K562 (cell line): ENCODE results near the gene CATSPER4.

Experiments used
- C11orf30 ChIP-seq: fragments of 450-650 bp; IDR thresholded peaks from 2 replicates; pipeline ENCODE4 v1.6.1; 2016; ENCODE audit warnings: low read depth, mild to moderate bottlenecking
- EP300 ChIP-seq: IDR thresholded peaks from 2 replicates; pipeline ENCODE4 v1.6.1; 2012; ENCODE audit warnings: low read length, improper control_type of control experiment
- FOXM1 ChIP-seq, 2 experiments: fragments of 450-650 bp in 1 of 2; sonication (generic) in 1 of 2; formaldehyde crosslinking in 1 of 2; IDR thresholded peaks; 2 replicates each; pipeline versions ENCODE4 v1.6.1 to v1.9.0; 2017 to 2022; ENCODE audit warnings: low read depth in 2 of 2, mild to moderate bottlenecking in 2 of 2, missing genetic modification reagents in 1 of 2, moderate library complexity in 1 of 2
- HDAC2 ChIP-seq: fragments of 450-650 bp; IDR thresholded peaks from 2 replicates; pipeline ENCODE4 v1.6.1; 2016; ENCODE audit warnings: mild to moderate bottlenecking
- POLR2A ChIP-seq: fragments of 450-650 bp; conservative IDR thresholded peaks from 2 replicates; pipeline ENCODE4 v1.6.1; 2016
- RAD21 ChIP-seq, 2 experiments: fragments of 250-450 bp in 1 of 2; fragments of 450-650 bp in 1 of 2; sonication (Bioruptor Pico) in 1 of 2; formaldehyde crosslinking in 1 of 2; IDR thresholded peaks in 1 of 2; conservative IDR thresholded peaks in 1 of 2; 2 replicates each; pipeline versions ENCODE4 v1.4.0 to v1.8.0; 2020 to 2022; ENCODE audit warnings: mild to moderate bottlenecking in 2 of 2, moderate library complexity in 1 of 2
- ZFP1 ChIP-seq: fragments of 450-650 bp; formaldehyde crosslinking; IDR thresholded peaks from 2 replicates; pipeline ENCODE4 v1.4.0; 2020; ENCODE audit warnings: mild to moderate bottlenecking, mixed read lengths
- ZFP30 ChIP-seq: fragments of 250-450 bp; sonication (Bioruptor Pico); IDR thresholded peaks from 2 replicates; pipeline ENCODE4 v1.8.0; 2022; ENCODE audit warnings: moderate library complexity, mild to moderate bottlenecking, inconsistent platforms, borderline replicate concordance
- TF ChIP-seq, protein P1 (sequence below), 3 experiments: IDR thresholded peaks in 2 of 3; conservative IDR thresholded peaks in 1 of 3; 2 replicates each; pipeline ENCODE4 v1.5.1; 2011 to 2012; ENCODE audit warnings: low read length in 3 of 3, mild to moderate bottlenecking in 3 of 3, control low read depth in 2 of 3, improper control_type of control experiment in 1 of 3, inconsistent platforms in 1 of 3, low read depth in 1 of 3, mixed read lengths in 1 of 3, moderate library complexity in 1 of 3; ENCODE audit not compliant: insufficient read depth in 2 of 3

DNA sequence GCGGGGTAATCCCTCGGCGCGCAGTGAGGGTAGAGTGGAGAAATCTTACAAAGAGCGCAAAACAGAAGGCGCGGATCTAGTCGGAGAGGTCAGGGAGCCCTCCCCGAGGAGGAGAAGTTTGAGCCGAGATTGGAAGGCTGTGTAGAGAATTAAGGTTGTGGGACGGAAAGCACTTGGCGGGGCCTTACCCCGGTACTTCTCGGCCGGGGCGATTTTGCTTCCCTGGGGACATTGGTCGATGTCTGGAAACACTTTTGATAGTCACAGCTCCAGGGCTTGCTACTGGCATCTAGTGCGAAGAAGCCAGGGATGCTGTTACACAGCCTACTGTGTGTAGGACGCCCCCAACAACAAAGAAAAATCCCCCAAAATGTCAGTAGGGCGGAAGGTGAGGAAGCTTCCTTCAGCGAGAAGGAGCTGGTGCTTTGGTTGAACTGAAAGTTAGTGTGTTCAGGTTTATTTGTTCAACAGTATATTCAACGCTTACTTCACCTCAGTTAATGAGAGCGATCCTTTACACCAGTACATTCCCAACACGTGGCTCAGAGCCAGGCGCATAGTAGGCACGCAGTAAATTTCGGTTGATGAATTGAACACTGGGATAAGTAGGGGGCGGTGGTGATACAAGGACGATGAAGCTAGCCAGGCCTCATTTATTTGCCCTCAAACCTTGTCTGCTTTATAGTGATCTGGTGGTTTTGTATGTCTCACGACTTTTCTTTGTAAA is 44.4 kb downstream of the CATSPER4 start:
- TF ChIP-seq, protein P1, sequence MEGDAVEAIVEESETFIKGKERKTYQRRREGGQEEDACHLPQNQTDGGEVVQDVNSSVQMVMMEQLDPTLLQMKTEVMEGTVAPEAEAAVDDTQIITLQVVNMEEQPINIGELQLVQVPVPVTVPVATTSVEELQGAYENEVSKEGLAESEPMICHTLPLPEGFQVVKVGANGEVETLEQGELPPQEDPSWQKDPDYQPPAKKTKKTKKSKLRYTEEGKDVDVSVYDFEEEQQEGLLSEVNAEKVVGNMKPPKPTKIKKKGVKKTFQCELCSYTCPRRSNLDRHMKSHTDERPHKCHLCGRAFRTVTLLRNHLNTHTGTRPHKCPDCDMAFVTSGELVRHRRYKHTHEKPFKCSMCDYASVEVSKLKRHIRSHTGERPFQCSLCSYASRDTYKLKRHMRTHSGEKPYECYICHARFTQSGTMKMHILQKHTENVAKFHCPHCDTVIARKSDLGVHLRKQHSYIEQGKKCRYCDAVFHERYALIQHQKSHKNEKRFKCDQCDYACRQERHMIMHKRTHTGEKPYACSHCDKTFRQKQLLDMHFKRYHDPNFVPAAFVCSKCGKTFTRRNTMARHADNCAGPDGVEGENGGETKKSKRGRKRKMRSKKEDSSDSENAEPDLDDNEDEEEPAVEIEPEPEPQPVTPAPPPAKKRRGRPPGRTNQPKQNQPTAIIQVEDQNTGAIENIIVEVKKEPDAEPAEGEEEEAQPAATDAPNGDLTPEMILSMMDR (IDR thresholded peaks at IDR 0.05 in 2 of 3, conservative IDR thresholded peaks at IDR 0.05 in 1 of 3; ENCODE audit: insufficient read depth in 2 of 3, low read depth in 1 of 3, low read length in 3 of 3): peak; percentile 21 to 45 (median 31); a peak in 3 of 6 replicates
- no peak for TF ChIP-seq FOXM1 (IDR thresholded peaks at IDR 0.05; ENCODE audit: low read depth)
- no peak; the same call in 1 of the 2 replicates for TF ChIP-seq FOXM1 (CRISPR knock-in tag; IDR thresholded peaks at IDR 0.05; ENCODE audit: low read depth)
- peak; percentile 22; the same call in 1 of the 2 replicates for TF ChIP-seq EP300
- no peak for TF ChIP-seq ZFP1 (CRISPR knock-in tag)
- TF ChIP-seq RAD21 (CRISPR knock-in tag; conservative IDR thresholded peaks at IDR 0.05 in 1 of 2, IDR thresholded peaks at IDR 0.05 in 1 of 2): peak in 1 of 2 experiments; percentile 18; a peak in 1 of 4 replicates
- peak; percentile 12; the same call in 1 of the 2 replicates for TF ChIP-seq HDAC2
- no peak; the same call in 1 of the 2 replicates for TF ChIP-seq POLR2A
- no peak for TF ChIP-seq C11orf30
- no peak for TF ChIP-seq ZFP30
